NCI-H748 (cell line): Measurements from ENCODE around the gene SESTD1.
"Not testable (repeated sequence)": the region's sequence is repeated elsewhere in the genome, so short reads cannot be mapped to it uniquely, and the experiment has no call there.

Experiments
- DNase-seq: peaks from one replicate; lab custom pipeline; 2025; ENCODE audit not compliant: unreplicated experiment; lab: John Stamatoyannopoulos, UW

SESTD1 gene

GRCh38 chr2:179239838-179240237, 24.8 kb downstream of the SESTD1 start:
- no peak for DNase-seq

- no peak for DNase-seq
Observed at GRCh38 chr2:179239195-179239594, 25.4 kb downstream of the SESTD1 start.

GRCh38 chr2:179238027-179238426, 26.6 kb downstream of the SESTD1 start:
- DNase-seq: no peak

GRCh38 chr2:179237209-179237946, 27.3 kb downstream of the SESTD1 start:
- DNase-seq: peak; percentile 64

- DNase-seq: no peak
Observed at GRCh38 chr2:179235463-179236108, 29.0 kb downstream of the SESTD1 start.

- DNase-seq: no peak
Observed at GRCh38 chr2:179234658-179235240, 29.9 kb downstream of the SESTD1 start.

GRCh38 chr2:179233626-179234430, 30.8 kb downstream of the SESTD1 start:
- no peak for DNase-seq

GRCh38 chr2:179233083-179233490, 31.5 kb downstream of the SESTD1 start:
- DNase-seq: no peak

GRCh38 chr2:179226961-179227259, 37.7 kb downstream of the SESTD1 start:
- DNase-seq: no peak

GRCh38 chr2:179226203-179226960, 38.2 kb downstream of the SESTD1 start:
- DNase-seq: peak; percentile 97

- no peak for DNase-seq
Observed at GRCh38 chr2:179224361-179224760, 40.3 kb downstream of the SESTD1 start.

- no peak for DNase-seq
Observed at GRCh38 chr2:179222076-179222475, 42.6 kb downstream of the SESTD1 start.

- peak; percentile 88 for DNase-seq
Observed at GRCh38 chr2:179218848-179219594, 45.6 kb downstream of the SESTD1 start.

- DNase-seq: not testable (repeated sequence)
Observed at GRCh38 chr2:179214671-179215070, 50.0 kb downstream of the SESTD1 start.

- DNase-seq: no peak
Observed at GRCh38 chr2:179211355-179211754, 53.3 kb downstream of the SESTD1 start.

GRCh38 chr2:179208277-179208676, 56.4 kb downstream of the SESTD1 start:
- not testable (repeated sequence) for DNase-seq

GRCh38 chr2:179207047-179207446, 57.6 kb downstream of the SESTD1 start:
- DNase-seq: no peak

GRCh38 chr2:179201869-179202268, 62.8 kb downstream of the SESTD1 start:
- no peak for DNase-seq

- DNase-seq: peak; percentile 72
Observed at GRCh38 chr2:179195926-179196590, 68.6 kb downstream of the SESTD1 start.

GRCh38 chr2:179195141-179195540, 69.5 kb downstream of the SESTD1 start:
- DNase-seq: no peak
